GM19395 (cell line): ENCODE data around the gene ASIC4.

Experiments used
- ATAC-seq: cut with Tn5 transposase; IDR thresholded peaks from one replicate; pipeline ENCODE4 v1.9.1; 2021; ENCODE audit warnings: mild to moderate bottlenecking, moderate library complexity; ENCODE audit not compliant: unreplicated experiment

Gene ASIC4

DNA sequence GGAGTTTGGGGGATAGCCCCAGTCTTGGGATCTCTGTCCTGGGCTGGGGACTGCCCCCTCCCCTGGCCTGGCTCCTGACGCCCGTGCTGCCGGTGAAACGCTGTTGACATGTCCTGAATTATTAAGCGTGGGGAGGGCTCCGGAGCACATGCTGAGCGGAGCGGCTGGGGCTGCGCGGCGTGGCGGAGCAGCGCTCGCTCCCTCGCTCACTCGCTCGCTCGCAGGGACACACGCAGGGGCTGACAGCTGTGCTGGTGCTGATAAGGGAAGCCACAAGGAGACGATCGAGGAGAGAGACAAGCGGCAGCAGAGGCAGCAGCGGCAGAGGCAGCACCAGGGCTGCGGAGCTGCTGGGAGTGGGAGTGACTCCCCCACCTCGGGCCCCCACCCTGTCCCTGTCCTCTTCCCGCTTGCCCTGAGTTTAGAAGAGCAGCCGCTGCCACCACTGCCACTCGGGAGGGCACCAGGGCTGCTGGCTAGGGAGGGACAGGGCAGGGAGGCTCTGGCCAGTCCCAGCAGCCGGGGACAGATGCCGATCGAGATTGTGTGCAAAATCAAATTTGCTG lies at the start of gene ASIC4:
Gene ASIC4, plus strand, starts transcription at position 287 of the 566 bp plus-strand sequence. Its CDS starts 243 bp downstream, at position 530.
- no peak for ATAC-seq

DNA sequence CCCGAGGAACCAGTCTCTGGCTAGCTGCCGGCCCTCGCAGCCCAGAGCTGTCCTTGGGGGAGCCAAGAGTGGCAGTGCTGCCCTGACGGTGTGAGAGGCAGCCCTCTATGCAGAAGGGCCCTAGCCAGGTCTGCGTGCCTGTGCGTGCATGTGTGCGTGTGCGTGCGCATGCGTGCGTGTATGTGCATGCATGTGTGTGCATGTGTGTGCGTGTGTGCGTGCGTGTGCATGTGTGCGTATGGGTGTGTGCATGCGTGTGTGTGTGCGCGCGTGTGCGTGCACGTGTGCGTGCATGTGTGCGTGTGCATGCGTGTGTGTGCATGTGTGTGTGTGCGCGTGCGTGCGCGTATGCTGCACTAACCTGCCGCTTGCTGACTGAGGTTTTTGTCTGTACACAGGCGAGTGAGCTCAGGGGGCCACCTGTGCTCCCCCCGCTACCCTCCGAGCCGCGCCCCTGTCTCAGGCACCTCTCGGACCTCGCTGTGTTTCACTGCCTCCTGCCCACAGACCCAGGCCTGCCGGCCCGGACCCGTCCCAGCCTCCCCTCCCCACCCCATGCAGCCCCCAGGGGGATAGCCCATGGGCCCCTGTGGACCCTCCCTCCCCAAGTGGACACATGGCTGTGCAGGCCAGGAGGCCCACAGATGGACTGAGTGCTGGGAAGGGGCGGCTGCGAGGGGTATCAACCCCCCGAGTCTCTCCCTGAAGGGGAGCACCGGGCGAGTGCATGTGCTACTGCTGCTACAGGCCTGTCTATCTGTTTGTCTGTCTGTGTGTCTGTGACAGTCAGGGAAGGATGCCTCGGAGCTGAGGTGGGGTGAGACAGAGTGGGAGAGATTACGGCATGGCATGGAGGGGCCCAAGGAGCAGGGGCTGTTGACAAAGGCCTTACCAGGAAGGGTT lies 48.4 kb upstream of the ASIC4 start:
- ATAC-seq: no peak

DNA sequence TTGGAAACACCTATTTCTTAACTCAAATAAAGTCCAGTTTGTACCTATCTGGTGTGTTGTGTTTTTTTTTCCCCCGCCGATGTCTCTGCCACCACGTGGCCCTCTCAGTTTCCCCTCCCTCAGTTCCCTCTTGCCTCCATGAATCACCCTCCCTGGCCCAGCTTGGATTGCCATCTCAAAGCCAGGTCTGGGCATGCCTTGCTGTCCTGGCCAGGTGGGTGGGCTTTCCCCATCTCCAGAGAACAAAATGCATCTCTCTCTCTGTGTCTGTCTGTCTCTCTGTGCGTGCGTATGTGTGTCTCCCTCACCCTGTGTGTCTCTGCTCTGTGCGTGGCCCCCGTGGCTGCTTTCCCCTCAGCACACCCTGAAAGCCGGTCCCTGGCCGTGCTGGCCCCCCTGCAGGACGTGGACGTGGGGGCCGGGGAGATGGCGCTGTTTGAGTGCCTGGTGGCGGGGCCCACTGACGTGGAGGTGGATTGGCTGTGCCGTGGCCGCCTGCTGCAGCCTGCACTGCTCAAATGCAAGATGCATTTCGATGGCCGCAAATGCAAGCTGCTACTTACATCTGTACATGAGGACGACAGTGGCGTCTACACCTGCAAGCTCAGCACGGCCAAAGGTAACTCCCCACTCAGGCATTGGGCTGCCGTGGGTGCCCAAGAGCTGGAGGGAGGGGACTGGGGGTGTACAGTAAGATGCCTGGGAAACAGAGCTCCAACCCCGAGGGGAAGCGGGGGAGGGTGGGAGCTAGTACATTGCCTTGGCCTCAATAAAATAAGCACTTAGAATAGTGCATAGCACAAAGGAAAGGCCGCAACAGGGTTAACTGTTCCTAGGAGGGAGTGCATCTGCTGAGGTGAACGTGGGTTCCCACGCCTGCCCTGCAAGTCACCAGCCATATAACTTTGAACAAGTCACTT lies 47.2 kb upstream of the ASIC4 start:
- no peak for ATAC-seq

DNA sequence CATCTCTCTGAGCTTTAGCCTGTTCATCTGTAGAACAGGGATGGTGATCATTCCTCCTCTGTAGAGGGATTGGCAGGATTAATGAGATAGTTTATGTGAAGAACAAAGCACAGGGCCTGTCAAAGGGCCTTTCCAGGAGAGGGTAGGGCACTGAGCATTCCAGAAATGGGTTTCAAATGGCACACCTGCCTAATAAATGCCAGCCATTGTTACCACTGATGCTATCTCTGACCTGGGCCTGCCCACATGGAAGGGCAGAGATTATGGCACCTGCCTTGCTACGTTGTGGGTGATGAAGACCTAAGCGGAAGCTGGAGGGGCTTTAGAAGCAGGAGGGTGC lies 46.6 kb upstream of the ASIC4 start:
- no peak for ATAC-seq

DNA sequence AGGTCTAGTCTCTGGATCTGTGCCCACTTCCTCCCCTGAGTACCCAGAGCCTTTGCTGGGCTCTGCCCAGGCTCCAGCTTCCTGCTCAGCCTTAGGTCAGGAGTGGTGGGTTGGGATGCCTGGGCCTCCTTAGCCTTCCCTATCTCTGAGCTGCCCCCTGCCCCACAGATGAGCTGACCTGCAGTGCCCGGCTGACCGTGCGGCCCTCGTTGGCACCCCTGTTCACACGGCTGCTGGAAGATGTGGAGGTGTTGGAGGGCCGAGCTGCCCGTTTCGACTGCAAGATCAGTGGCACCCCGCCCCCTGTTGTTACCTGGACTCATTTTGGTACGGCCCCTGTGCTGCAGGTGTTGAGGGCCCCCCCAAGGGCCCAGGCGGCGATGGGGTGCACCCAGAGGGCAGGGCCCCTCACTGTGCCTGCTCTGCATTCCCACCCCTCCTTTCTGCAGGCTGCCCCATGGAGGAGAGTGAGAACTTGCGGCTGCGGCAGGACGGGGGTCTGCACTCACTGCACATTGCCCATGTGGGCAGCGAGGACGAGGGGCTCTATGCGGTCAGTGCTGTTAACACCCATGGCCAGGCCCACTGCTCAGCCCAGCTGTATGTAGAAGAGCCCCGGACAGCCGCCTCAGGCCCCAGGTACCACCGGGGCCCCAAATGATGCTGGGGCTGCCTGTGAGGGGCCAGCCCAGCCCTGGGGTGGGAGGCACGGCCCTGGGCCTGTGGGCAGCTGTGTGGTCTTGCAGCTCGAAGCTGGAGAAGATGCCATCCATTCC lies 45.7 kb upstream of the ASIC4 start:
- no peak for ATAC-seq

DNA sequence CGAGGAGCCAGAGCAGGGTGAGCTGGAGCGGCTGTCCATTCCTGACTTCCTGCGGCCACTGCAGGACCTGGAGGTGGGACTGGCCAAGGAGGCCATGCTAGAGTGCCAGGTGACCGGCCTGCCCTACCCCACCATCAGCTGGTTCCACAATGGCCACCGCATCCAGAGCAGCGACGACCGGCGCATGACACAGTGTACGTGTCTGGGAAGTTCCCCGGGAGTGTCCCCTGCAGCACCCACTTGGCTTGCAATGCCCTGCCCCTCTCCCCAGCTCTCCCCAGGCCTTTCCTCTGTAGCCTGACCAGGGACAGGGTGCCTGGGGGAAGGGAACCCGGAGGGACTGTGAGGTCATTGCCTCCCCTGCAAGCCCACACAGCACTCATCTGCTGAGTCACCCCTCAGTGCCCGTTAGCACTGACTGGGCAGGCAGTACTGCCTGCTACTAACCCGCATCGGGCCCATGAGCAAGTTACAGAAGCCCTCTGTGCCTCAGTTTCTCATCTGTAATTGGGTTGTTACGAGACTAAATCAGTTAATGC lies 45.0 kb upstream of the ASIC4 start:
- no peak for ATAC-seq

DNA sequence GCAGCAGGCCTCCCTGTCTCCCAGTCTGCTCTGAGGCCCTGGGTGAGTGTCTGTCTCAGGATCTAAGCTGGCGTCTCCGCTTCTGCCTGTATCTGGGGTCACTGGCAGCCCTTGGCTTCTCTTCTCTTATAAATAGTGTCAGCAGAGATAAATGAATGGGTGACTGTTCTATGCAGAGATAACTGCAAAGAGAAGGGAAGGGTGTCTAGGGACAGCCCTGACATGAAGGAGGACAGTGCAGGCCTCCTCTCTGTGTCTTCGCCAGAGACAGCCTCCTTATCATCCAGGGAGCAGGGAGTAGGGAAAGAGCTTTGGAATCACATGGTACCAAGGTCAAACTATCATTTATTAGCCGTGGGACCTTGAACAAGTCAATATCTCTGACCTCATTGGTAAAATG lies 43.9 kb upstream of the ASIC4 start:
- no peak for ATAC-seq

DNA sequence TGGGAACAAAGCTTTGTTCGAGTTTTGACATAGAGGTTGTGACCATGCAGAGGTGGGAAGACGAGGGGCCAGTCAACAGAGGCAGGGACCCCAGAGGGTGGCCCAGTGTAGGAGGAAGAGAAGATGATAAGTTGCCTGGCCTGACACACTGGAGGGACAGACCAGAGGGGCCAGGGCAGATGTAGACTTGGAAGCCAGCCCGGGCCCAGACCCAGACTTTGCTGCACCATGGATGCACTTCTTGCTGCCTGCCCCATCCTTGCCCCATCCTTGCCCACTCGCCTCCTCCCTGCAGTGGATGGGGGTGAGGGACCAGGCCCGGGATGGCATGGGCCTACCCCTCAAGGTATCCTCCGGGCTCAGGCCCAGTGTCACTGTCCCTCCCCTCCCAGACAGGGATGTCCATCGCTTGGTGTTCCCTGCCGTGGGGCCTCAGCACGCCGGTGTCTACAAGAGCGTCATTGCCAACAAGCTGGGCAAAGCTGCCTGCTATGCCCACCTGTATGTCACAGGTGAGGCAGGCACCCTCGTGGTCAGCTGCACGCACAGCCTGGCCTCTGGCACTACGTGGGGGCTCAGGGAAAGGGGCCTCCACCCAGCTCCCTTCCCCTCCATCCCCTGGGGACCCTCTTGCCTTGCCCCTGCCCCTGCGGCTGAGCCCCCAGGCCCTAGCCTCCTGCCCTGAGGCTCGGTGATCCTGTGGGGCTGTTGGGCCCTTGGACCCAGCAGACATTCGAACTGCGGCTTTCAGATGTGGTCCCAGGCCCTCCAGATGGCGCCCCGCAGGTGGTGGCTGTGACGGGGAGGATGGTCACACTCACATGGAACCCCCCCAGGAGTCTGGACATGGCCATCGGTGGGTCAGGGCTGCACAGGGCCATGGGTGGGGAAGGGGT lies 42.6 kb upstream of the ASIC4 start:
- no peak for ATAC-seq

GRCh38 chr2:219472629-219473187 lies 41.6 kb upstream of the ASIC4 start:
- ATAC-seq: no peak

DNA sequence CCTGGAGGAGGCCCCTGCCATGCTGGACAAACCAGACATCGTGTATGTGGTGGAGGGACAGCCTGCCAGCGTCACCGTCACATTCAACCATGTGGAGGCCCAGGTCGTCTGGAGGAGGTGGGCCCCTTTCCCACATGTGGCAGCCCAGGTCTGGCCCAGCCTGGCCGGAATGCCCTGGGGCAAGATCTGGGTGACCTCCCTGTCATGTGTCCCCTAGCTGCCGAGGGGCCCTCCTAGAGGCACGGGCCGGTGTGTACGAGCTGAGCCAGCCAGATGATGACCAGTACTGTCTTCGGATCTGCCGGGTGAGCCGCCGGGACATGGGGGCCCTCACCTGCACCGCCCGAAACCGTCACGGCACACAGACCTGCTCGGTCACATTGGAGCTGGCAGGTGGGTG lies 40.8 kb upstream of the ASIC4 start:
- ATAC-seq: no peak

- no peak for ATAC-seq
Measured at GRCh38 chr2:219474285-219475060, 39.8 kb upstream of the ASIC4 start.

GRCh38 chr2:219475278-219475677 lies 39.0 kb upstream of the ASIC4 start:
- no peak for ATAC-seq

- ATAC-seq: no peak
Measured at GRCh38 chr2:219475697-219476651, 38.3 kb upstream of the ASIC4 start.

GRCh38 chr2:219476652-219477151 lies 37.6 kb upstream of the ASIC4 start:
- no peak for ATAC-seq

DNA sequence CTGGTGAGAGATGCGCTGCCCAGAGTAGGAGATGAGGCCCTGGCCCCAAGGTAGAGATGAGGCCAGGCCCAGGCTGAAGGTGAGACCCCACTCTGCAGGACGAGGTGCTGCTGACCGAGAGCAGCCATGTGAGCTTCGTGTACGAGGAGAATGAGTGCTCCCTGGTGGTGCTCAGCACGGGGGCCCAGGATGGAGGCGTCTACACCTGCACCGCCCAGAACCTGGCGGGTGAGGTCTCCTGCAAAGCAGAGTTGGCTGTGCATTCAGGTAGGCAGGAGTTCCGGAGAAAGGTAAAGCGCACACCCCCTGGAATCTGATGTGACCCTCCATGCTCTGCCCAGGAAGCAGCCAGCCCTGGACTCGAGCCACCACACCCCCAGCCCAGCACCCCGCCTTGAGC lies 37.1 kb upstream of the ASIC4 start:
- no peak for ATAC-seq

- no peak for ATAC-seq
Measured at GRCh38 chr2:219477815-219478214, 36.5 kb upstream of the ASIC4 start.

DNA sequence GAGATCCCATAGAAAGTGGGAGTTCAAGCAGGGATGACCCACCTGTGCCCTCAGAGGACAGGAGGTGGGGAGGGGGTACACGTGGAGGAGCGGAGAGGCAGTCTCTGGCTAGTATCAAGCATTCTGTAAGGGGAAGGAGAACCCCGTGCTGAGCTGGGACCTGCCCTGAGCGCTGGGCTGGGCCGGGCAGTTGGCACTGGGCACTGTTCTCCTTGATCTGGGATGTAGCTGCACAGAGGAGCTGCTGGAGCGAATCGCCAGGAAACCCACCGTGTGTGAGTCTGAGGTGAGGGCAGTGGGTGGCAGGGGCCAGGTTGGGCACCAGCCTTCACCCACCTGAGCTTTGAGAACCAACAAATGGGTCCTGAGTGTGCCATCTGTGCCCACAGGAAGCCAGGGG lies 35.4 kb upstream of the ASIC4 start:
- ATAC-seq: no peak
